ENCODE results near the gene RAB11FIP5.

DNA sequence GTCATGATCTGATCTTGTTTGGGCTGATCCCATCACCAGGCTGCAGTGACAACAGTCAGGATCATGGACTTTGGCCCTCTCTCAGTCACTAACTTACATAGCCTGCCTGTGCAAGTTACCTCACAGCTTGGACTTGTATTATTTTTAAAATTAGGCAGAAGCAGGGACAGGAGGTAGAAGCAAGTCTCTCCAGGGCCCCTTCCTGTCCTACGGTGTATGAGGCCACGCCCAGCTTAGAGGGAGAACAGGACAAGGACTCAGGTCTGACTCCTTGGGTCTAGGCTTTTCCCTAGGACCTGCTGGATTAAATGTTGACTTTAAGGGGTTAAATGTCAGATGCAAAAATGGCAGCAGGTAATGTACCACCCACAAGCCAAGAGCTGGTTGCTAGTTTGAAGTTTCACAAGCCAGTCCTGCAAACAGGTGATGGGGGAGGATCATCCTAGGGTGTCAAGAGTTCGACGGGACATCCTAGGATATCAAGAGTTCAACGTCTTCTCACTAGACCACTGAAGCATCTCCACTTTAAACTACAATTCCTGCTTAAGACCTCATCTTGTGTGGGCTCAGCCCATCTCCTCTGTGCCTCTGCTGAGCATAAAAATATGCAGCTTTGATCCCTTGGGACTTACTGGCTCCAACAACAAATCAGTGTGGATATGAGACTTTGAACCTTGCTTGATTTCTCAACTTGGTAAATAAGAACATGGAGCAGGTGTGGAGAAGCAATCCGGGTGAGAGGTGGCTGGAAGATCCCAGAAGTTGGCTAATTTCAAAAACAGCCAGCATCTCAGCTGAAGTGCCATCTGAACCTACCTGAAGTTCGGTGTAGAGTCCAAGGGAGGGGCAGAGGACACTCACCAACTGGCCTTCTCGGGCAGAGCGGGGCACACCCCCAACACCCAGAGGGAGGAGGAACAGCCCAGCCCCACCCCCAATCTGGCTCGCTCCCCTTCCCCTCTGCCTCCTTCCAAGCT lies 80.7 kb downstream of the RAB11FIP5 start:
- TF ChIP-seq, protein P1, sequence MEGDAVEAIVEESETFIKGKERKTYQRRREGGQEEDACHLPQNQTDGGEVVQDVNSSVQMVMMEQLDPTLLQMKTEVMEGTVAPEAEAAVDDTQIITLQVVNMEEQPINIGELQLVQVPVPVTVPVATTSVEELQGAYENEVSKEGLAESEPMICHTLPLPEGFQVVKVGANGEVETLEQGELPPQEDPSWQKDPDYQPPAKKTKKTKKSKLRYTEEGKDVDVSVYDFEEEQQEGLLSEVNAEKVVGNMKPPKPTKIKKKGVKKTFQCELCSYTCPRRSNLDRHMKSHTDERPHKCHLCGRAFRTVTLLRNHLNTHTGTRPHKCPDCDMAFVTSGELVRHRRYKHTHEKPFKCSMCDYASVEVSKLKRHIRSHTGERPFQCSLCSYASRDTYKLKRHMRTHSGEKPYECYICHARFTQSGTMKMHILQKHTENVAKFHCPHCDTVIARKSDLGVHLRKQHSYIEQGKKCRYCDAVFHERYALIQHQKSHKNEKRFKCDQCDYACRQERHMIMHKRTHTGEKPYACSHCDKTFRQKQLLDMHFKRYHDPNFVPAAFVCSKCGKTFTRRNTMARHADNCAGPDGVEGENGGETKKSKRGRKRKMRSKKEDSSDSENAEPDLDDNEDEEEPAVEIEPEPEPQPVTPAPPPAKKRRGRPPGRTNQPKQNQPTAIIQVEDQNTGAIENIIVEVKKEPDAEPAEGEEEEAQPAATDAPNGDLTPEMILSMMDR (IDR thresholded peaks at IDR 0.05): no peak
- TF ChIP-seq POLR2A (IDR thresholded peaks at IDR 0.05) (no peak), EP300 (IDR thresholded peaks at IDR 0.05) (no peak)
